T1000 (cell line): ENCODE measurements around the gene SPDYE6.
A peak's percentile ranks its signal among the peaks of the same experiment; 100 is the strongest.
"Not testable (repeated sequence)": the region's sequence is repeated elsewhere in the genome, so short reads cannot be mapped to it uniquely, and the experiment has no call there.

ENCODE experiments used
- DNase-seq: peaks from one replicate; lab custom pipeline; 2025; ENCODE audit warnings: mixed read lengths; lab: John Stamatoyannopoulos, UW

Gene SPDYE6, protein sequence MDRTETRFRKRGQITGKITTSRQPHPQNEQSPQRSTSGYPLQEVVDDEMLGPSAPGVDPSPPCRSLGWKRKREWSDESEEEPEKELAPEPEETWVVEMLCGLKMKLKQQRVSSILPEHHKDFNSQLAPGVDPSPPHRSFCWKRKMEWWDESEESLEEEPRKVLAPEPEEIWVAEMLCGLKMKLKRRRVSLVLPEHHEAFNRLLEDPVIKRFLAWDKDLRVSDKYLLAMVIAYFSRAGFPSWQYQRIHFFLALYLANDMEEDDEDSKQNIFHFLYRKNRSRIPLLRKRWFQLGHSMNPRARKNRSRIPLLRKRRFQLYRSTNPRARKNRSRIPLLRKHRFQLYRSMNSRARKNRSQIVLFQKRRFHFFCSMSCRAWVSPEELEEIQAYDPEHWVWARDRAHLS

GRCh38 chr7:102356344-102356743 lies at the start of gene SPDYE6:
SPDYE6 (minus strand) TSS chr7:102356444; CDS start chr7:102356023, 421 bp downstream.
- DNase-seq, result not testable (repeated sequence)

DNA sequence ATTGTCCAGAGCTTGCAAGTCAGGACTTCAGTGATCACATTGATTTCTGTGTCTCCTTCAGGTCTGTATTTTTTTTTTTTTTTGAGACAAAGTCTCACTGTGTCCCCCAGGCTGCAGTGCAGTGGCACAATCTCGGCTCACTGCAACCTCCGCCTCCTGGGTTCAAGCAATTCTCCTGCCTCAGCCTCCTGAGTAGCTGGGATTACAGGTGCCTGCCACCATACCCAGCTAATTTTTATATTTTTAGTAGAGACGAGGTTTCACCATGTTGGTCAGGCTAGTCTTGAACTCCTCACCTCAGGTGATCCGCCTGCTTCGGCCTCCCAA lies 48.6 kb upstream of the SPDYE6 start:
- DNase-seq, result not testable (repeated sequence)

GRCh38 chr7:102404005-102404861 lies 48.0 kb upstream of the SPDYE6 start:
- DNase-seq, result no peak

DNA sequence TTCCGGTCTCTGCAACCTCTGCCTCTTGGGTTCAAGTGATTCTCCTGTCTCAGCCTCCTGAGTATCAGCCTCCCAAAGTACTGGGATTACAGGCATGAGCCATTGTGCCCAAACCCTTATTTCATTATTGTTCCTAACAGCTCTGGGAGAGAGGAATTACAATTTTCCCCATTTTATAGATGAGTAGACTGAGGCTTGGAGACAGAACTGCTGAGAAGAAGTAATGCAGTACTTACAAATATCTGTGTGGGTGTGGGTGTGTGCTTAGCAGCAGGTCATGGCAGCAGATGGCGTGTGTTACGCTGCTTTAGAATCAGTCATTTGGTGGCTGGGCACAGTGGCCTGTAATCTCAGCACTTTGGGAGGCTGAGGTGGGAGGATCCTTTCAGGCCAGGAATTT lies 47.3 kb upstream of the SPDYE6 start:
- no peak for DNase-seq

- DNase-seq, result no peak
Measured at GRCh38 chr7:102400360-102400759, 44.1 kb upstream of the SPDYE6 start.

DNA sequence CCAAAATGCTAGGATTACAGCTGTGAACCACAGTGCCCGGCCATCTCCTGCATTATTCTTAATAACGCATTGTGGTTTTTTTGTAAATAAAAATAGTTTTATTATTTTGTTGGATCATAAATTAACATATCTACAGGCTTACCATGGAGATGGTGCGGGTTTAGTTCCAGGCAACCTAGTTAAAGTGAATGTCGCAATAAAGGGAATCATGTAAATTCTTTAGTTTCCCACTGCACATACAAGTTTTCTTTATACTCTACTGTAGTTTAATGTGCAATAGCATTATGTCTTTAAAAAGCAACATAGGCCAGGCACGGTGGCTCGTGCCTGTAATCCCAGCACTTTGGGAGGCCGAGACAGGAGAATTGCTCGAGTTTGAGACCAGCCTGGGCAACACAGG lies 42.3 kb upstream of the SPDYE6 start:
- no peak for DNase-seq

- no peak for DNase-seq
Measured at GRCh38 chr7:102396710-102397019, 40.4 kb upstream of the SPDYE6 start.

GRCh38 chr7:102395873-102396709 lies 39.8 kb upstream of the SPDYE6 start, which contains the start of gene PRKRIP1:
PRKRIP1 (plus strand) TSS chr7:102396363; CDS start chr7:102396412, 49 bp downstream.
- peak; percentile 63 for DNase-seq

GRCh38 chr7:102395592-102395872 lies 39.3 kb upstream of the SPDYE6 start:
- no peak for DNase-seq

DNA sequence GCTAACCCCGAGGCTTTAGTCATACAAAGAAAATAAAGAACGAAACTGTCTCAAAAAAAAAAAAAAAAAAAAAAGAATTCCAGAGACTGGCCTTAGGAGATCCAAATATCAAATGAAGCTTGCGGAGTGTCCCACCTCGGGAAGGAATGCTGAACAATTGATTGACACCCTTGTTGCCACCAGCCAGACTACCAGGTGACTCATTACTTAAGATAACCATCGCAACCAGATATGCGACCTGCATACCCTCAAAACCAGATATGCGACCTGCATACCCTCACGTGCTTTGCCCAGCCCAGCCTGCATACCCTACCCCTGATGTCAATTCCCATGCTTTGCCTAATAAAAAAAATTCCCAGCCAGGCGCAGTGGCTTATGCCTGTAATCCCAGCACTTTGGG lies 37.2 kb upstream of the SPDYE6 start:
- DNase-seq, result no peak

DNA sequence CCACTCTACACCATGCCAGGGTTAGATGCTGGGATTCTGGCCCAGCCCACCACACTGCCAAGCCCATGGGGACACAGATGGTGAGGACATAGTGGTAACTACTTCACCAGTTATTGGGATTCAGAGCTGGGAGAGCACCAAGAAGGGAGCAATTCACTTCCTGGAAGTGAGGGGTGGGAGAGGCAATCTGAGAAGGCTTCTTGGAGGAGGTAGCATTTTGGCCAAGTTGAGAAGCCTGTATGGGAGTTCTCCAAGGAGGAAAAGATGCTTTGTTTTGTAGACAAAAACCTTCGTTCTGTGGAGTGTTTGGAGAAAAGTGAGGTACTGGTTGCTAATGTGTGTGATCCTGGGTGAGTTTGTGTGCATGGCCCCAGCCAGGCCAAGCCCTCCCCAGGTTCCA lies 36.1 kb upstream of the SPDYE6 start:
- DNase-seq, result no peak

GRCh38 chr7:102390697-102391484 lies 34.6 kb upstream of the SPDYE6 start:
- peak; percentile 43 for DNase-seq

GRCh38 chr7:102389810-102390209 lies 33.6 kb upstream of the SPDYE6 start:
- no peak for DNase-seq

DNA sequence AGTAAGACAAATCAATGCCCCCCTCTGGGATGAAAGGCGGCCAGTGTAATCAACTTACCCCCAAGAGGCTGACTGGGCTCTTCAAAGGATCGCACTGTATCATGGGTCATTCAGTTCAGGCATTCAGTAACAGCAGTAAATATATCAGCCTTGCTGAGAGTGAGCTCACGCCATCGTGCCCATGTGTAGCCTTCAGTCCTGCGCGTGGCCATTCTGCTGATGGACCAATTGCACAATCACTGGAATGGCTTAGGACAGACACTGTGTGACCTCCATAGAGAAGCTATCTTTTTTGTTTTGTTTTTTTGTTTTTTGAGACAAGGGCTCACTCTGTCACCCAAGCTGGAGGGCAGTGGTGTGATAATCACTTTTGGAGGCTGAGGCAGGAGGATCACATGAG lies 30.8 kb upstream of the SPDYE6 start:
- no peak for DNase-seq

GRCh38 chr7:102381696-102382425 lies 25.6 kb upstream of the SPDYE6 start:
- DNase-seq, result not testable (repeated sequence)

DNA sequence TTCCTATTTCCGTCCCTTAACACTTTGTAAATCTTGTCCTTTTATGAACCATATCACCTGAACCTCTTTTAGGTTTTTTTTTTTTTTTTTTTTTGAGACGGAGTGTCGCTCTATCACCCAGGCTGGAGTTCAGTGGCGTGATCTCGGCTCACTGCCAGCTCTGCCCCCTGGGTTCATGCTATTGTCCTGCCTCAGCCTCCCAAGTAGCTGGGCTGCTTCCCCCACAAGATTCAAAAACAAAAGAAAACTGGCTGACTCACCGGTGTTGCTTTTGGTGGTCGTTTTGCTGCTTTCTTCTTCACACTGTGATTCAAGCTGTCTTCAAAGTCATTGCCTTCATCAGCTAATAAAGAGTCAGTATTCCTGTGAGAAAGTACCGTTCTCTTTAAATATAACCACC lies 24.6 kb upstream of the SPDYE6 start:
- not testable (repeated sequence) for DNase-seq

GRCh38 chr7:102376964-102377466 lies 20.8 kb upstream of the SPDYE6 start:
- DNase-seq, result no peak

DNA sequence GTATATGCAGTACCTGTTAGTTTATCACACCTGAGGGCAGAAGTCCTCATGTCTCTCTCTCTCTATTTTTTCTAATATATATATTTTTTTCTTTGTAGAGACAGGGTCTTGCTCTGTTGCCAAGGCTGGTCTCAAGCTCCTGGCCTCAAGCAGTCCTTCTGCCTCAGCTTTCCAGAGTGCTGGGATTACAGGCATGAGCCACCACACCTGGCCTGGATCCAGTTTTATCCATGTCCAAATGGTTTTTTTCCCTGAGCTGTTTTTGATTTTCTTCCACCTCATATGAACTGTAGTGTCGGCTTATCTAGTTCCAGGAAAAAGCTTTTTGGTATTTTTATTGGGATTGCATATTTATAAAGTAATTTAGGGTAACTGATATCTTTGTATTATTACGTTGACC lies 16.6 kb upstream of the SPDYE6 start:
- not testable (repeated sequence) for DNase-seq

- DNase-seq, result not testable (repeated sequence)
Measured at GRCh38 chr7:102370038-102370437, 13.8 kb upstream of the SPDYE6 start.

DNA sequence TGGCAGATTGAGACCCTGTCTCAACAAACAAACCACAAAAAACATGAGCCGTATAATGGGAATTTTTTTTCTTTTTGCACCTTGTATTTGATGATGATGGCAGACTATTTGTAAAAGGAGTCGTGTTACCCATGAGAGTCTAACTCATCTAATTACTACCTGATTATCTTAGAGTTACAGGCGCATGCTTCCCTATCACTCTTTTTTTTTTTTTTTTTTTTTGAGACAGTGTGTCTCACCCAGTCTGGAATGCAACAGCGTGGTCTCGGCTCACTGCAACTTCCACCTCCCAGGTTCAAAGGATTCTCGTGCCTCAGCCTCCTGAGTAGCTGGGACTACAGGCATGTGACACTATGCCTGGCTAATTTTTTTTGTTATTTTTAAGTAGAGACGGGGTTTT lies 9.1 kb upstream of the SPDYE6 start:
- not testable (repeated sequence) for DNase-seq

DNA sequence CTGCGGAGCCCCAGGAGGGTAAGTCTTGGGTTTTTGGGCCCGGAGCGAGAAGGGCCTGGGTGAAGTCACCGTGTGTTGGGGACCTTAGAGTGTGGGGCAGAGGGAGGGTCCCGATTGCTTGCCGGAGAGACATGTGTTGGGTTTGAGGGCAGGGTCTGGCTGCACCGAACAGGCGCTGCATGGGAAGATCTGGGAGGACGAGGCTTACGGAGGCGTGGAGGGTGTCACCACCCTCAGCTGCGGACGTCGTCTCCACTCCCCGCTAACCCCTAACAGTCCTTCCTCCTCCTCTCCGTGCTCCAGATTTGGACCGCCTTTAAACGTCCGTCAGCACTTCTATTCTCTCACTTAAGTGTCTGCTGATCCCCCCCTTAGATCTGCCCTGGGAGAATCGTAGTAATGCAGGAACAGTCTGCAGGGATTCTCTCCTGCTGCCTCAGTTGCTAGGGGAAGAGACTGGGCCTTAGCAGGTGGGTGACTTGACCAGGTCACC lies 8.2 kb upstream of the SPDYE6 start:
- not testable (repeated sequence) for DNase-seq
